HG03095 (cell line): ENCODE data around the gene GNLY.
"Not testable (repeated sequence)": the region's sequence is repeated elsewhere in the genome, so short reads cannot be mapped to it uniquely, and the experiment has no call there.

ENCODE experiments used
- ATAC-seq: cut with Tn5 transposase; IDR thresholded peaks from one replicate; pipeline ENCODE4 v1.9.1; 2021; ENCODE audit warnings: moderate library complexity; ENCODE audit not compliant: unreplicated experiment

The GNLY gene

DNA sequence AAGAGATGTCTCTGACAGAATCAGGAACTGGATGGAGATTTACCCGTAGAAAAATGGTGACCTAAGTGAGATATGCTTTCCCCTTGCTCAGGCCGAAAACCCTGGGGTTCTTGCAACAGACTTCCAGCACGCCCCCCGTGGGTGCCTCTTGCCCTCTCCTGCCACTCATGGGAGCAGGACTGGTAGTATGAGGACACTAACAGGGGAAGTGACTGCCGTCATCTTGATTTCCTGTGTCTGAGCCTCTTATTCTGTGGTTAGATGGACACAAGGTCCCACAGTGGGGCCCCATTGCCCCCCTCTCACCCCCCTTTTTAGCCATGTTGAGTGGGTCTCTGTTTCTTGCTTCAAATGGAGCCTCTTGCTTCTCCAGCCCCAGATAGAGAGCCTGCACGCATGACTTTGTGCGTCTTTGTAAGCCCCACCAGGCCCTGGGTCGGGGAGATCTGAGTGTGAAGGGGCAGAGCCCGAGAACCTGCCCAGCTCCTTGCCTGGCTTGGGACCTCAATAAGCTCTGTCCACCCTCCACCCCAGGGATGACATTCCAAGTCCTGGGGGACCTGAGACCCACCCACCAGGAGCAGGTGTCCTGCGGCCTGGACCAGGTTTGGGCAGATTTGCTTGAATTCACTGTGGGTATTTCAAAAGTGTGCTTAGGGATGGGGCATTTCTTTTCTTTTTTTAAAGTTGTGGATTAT is 12.6 kb downstream of the GNLY start:
- no peak for ATAC-seq

DNA sequence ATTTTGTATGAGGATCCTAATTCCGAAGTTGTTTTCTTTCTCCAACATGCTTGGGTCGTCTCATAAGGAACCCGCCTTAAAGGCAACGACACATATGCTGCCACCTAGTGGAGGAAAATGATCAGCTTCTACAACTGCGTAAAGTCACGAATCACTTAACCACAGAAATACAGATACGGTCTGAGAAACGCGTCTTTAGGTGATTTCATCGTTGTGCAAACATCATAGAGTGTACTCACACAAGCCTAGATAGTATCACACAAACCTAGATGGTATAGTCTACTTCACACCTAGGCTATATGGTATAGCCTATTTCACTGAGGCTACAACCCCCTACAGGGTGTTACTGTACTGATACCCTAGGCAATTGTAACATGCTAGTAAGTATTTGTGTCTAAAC is 13.1 kb downstream of the GNLY start:
- ATAC-seq, result peak; percentile 59

DNA sequence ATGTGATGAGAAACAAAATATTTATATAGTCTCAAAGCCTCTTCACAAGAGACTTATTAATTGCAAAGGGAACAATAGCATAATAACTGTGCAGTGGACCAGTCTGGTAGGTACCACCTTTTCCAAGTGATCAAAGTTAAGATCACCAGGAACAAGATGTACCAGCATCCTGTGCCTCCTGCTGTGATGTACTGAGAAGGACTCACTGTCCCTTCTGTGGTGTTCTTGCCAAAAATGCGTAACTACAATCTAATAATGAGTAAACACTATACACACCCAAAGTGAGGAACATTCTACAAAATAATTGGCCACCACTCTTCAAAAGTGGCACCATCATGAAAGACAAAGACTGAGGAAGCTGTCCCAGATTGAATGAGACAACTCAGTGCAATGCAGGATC is 14.5 kb downstream of the GNLY start:
- ATAC-seq, result no peak

DNA sequence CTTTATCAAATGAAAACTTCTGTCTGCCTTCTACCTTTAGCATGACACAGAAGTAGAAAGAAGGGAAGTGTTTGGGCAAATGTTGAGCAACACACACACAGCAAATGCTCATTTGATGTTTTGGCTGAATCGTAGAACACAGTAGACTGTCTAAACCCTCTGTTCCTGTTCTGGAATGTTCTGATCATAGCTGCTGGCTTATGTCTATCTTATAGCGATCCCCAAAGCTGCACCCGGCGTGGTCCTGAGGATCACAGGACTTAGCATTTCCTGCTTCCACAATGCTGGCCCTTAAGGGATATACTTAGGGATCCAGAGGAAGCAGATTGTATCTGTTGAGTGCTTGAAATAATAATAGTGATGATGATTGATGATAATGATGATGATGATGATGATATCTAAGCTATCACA is 15.2 kb downstream of the GNLY start:
- no peak for ATAC-seq

DNA sequence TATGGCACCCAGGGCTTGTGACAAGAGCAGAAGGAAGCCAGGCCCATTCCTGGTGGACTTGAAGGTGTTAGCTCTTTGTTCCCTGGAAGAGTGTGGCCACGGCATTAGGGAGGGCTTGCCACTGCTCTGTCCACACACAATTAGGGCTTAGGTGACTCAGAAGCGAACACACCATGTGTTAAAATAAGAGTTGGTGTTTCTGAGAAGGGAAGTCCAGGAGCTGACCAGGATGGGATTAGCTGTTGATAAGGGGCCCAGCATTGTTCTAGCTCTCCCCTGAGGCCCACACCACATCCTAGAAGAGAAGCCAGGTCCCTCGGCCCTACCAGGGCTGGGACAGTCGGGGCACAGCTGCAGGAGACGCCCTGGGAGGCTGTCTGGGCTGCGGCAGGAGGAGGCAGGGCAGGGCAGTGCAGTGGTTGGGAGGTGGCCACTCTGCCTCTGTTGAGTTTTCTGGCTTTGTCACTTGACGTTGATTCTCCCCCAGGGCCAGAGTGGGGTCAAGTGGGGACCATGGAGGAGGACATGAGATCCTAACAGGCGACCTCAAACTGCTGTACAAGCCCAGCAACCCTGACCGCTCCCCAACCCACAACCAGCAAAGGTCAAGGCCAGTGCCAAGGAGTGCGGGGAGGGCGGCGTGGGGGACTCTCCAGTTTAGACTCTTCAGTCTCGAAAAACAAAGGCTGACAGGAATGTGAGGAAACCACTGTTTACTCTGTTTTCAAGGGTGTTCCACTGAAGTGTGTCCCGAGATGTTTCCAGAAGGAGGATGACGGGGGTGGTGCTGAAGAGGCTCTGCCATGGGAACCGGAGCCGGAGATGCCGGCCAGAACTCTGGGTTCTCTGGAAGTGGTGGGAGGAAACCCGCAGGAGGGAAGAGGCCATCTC is 16.8 kb downstream of the GNLY start:
- no peak for ATAC-seq

DNA sequence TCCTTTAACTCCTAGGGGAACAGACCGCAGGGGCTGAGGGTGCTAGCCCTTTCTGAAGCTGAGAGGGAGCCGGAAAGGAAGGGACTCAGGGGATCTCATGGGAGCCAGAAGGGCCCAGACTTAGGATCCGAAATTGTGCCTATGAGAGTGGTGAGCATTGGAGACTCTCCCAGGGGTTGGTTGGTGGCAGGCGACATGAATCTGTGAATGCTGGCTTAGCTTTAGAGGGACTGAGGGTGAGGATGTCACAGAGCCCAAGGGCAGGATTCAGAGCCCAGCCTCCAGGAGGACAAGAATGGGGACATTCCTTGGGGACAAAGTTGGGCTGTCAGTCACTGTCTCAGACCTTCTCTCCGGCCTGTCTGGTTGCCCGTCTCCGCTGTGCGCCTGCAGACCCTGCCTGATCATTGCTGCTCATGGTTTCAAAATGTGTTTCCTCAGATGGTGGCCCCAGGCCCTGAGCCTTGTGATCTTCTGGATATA is 17.5 kb downstream of the GNLY start:
- ATAC-seq, result no peak

DNA sequence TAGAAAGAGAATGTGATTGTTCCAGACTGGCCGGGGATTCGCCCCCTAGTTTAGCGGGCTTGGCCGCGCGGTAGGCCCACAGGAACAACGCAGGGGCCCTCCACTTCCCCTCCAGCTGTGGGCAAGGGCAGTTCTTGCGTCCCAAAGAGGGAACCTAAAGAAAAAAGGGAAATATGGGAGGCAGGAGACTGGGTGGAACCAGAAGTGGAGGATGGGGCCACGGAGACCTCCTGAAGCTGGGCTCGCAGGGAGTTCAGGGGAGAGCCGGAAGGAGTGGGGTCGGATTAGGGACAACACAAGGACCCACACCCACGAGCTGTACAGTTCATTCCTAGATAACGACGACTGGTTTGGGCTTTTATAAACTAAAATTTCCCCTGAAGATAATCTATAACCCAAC is 18.2 kb downstream of the GNLY start:
- ATAC-seq, result no peak

DNA sequence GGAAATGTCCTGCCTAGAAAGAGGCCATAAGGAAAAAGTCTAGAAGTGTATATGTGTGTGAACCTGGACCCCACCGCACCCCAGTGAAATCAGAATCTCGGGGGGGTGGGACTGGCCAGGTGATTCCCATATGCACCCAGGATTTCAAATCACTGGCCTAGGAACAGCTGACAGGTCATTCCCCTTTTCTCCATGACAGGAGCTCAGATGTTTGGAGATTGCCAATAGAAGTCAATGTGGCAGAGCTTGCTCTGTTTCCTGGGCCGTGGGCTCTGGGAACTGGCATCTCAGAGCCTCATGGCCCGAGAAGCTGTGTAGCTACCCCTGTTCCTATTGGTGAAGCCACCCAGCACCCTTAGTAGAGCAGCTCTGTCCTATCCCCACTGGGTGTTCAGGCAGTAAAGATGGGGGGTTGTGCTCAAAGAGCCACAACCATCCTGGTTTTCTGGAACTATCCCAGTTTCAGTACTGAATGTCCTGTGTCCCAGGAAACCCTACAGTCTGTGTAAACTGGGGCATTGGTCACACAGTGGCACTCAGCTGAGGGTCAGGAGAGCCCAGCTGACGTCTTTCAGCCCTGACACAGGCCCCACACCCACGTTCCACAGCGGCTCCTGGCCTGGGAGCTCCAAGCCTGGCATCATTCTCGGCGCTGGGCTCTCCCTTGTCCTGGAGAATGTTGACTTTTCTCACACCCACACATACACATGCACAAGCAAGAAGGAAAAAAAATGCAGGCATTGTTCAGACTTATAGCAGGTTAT is 18.9 kb downstream of the GNLY start:
- ATAC-seq, result no peak

DNA sequence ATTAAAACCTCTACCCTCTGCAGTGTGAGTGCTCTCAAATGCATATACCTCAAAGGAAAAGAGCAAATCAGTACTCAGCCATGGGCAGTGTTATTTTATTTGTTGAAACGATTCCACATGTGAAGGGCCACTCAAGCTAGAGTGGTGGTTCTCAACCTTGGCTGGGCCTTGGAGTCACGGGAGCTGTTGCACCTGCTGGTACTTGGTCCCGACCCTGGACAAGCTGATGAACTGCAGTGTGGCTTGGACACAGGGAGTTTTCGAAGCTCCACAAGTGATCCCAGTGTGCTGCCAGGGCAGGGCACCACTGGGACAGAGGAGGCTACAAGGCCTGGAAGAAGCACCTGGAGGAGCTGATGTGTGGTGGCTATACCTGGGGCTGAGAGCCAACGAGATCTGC is 19.7 kb downstream of the GNLY start:
- ATAC-seq, result no peak

DNA sequence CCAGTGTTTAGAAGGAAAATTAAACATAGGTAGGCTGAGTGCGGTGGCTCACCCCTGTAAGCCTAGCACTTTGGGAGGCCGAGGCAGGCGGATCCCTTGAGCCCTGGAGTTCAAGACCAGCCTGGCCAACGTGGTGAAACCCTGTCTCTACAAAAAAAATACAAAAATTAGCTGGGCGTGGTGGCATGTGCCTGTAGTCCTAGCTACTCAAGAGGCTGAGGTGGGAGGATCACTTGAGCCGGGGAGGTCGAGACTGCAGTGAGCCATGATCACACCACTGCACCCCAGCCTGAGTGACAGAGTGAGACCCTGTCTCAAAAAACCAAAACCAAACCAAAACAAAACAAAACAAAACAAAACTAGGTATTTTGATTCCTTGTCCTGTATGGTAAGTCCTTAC is 20.3 kb downstream of the GNLY start:
- ATAC-seq, result not testable (repeated sequence)

DNA sequence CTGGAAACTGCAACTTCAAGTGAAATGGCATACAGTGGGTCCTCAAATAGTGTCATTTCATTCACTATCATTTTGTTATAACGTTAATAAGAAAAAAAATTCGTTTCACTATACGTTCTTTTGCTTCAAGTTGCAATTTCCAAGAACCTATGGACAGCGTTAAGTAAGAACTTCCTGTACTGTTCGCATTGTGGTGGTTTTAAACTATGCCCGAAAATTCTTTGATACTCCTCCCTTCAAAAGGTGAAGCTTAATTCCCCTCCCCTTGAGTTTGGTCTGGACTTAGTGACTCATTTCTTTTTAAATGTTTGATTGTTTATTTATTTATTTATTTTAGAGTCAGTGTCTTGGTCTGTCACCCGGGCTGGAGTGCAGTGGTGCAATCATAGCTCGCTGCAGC is 20.7 kb downstream of the GNLY start:
- no peak for ATAC-seq

DNA sequence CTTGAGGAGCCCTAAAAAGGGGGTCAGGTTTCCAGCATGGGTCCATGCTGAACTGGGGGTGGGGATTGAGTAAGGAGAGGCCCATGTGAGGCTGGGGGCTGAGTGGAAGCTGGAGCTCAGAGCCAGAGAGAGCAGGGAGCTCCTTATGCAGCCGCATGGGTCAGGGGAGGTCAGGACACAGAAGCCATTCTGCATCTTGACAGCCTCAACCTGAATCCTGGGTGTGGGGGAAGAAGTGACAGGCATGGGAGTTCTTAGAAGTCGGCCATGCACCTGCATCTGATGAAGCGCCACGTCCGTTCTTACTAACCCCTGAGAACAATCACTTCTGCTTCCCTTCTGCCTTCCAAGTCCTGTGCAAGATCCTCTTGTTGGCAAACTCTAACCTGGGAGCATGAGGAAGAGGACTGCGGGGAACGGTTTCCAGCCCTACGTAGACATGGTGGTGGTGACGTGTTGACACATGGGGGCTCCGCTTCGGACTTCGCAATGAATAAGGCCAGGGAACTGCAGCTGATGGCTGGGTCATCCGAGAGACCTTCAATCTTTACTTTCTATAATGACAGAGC is 22.3 kb downstream of the GNLY start:
- ATAC-seq, result no peak

DNA sequence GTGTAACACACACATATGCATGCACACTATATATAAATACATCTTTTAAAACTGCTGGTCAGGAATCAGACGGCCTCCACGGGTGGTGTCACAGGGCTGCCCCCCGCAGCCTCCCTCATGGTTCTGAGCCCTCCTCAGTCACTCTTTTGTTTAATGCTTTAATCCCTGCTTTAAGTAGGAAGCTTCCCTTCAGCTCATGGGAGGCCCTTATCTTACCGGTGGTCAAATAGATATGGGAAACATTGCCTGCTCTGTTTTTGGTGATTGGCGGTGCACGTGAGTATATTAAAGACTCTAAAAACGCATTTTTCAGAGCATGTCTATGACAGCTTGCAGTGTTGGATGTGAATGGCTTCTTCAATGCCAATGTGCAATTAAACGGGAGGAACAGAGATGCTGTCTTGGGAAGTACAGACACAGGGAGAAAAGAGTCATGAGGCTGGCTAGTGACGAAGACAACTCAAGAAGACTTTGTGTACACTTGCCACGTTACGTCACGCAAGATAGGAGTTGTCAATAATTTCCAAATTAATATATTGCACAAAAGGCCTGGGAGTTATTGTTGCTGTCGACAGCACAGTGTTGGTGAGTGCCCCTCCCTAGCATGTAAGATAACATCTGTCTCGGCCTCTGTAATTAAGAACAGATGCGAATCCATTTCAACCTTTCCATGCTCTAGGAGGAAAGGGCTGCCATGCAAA is 23.3 kb downstream of the GNLY start:
- no peak for ATAC-seq

DNA sequence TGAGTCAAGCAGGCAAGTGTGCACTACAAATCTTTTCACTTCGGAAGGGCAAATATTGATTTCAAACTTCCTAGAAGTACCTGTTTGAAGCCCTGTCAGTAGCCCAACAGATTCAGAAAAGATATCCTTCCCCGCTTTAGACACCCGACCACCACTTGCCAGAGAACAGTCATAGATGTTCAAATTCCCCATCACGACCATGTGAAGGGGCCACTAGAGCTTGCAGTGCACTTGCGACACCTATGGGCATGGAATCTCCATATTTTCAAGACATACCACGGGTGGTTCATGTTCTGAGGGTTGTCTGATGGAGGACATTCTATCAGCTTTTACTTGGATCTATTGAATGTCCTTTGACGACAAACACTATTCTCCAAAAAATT is 23.8 kb downstream of the GNLY start:
- ATAC-seq, result no peak

DNA sequence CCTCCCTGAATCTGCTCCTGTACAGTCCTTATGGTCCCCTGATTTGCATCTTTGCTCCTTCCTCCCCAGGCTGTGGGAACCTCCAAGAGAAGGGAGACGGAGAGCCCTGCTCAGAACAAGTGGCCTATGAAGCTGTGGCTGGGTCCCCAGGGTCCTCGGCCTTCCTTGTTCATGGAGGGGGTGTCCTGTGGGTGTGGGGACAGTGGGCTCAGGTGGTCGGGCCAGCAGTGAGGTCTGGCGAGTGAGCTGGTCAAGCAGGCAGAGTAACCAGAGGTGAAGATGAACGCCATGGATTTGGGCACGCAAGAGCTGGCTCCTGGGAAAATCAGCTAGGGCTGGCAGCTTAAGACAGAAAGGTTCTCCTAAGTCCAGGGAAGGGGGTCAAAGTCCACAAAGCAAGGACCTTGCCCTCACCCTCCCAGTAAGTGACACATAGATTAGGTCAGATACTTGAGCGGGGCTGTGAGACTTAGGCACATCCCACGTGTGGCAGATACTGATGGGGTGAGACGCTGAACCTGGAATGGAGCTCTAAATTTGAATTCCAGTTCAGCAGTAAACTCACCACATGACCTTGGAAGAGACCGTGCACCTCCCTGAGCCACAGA is 24.8 kb downstream of the GNLY start:
- ATAC-seq, result no peak

DNA sequence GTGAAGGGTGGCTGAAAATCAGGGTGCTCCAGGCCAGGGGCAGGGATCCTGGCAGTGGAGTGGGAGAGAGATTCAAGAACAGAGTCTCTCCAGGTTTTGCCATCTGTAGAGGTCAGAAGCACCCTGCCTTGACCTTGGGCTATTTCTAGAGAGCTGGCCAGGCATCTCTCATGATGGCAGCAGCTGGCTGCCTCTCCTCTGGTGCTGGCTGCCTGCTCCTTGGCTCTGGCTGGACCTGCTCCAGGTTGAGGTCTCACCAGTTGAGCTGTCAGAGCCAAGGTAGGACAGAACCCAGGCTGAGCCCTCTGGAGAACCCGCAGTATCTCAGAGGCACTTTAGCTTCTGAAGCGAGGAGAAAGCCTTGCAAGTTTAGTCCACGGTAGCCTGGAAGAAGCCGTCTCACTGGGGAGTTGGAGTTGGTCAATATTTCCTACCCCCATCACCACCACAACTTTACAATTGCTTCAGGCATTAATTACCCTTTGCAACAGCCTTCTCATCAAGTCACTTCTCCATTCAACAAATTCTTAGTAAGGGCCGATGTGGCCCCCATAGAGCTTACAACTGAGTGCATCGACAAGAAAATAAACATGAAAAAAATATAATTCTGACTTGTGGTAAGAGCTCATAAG is 25.6 kb downstream of the GNLY start:
- no peak for ATAC-seq

DNA sequence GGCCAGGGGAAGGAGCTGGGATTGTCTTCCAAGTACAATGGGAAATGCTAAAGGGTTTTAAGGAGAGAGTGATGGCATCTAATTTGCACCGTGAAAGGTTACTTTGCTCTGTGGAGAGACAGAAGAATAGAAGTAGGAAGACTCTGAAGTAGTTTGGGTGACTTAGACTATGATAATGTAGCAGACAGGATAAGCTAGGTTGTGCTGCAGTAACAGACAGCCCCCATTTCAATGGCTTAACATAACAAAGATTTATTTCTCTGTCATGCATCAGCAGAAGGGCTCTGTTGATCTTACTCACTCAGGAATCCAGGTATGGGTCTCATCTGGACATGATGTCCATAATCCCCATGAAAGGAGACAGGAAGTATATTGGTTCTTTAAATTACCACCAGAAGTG is 26.4 kb downstream of the GNLY start:
- no peak for ATAC-seq

DNA sequence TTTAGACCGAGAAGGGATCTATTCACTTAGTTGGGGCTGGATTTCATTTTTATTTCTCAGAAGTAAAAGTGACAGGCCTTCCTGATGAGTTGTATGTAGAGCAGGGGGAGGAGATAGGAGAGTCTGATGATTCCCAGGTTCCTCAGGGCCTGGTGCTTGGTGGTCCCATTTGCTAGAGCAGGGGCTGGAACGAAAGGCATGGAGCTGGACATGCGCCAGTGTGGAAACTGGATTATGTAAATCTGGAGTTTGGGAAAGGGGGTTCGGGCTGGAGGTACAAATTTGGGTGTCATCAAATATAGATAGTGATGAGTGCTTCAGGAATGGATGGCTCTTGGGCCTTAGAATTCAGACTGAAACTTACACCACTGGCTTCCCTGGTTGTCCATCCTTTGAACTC is 27.5 kb downstream of the GNLY start:
- ATAC-seq, result no peak

DNA sequence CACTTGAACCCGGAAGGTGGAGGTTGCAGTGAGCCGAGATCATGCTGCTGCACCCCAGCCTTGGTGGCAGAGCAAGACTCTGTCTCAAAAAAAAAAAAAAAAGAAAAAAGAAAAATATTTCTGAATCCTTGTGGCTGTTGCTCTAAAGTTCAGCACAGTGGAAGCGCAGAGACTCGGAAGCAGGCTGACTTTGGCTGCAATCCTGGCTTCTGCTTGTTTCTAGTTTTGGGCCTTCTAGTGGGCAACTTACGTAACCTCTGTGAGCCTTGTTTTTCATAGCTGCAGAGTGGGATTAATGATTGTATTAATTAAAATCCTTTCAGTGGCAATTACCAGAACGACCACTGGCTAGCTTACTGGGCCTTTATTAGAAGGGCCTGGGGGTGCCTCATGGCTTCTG is 28.4 kb downstream of the GNLY start:
- ATAC-seq, result no peak
